Fibroblast of lung (primary cell): Measurements from ENCODE around the gene CAMTA1. TPM values are rescaled to one million over a fixed set of nuclear protein-coding genes. Genes with fewer than 3 reads are reported as not detected.

Experiments used
- DNase-seq, 2 donors: peaks; one replicate each; pipeline versions ENCODE4 v3.0.0 to v3.0.0-alpha.2; 2010; ENCODE audit warnings: low read depth in 2 of 2
- H2AFZ ChIP-seq: 2 replicates; pipeline ENCODE4 v1.5.1; 2012; ENCODE audit warnings: low read length, control low read depth, inconsistent platforms
- H3K27ac ChIP-seq: 2 replicates; pipeline ENCODE4 v1.5.1; 2011; ENCODE audit warnings: low read length, control low read depth; ENCODE audit not compliant: insufficient read depth
- H3K27me3 ChIP-seq: 2 replicates; pipeline ENCODE4 v1.5.1; 2011; ENCODE audit warnings: mild to moderate bottlenecking, low read length; ENCODE audit not compliant: control insufficient read depth, insufficient read depth
- H3K36me3 ChIP-seq: 2 replicates; pipeline ENCODE4 v1.5.1; 2011; ENCODE audit warnings: low read length; ENCODE audit not compliant: control insufficient read depth, insufficient read depth
- H3K4me1 ChIP-seq: 2 replicates; pipeline ENCODE4 v1.5.1; 2011; ENCODE audit warnings: low read length; ENCODE audit not compliant: control insufficient read depth, insufficient read depth; ENCODE audit errors: extremely low read depth
- H3K4me2 ChIP-seq: 2 replicates; pipeline ENCODE4 v1.5.1; 2011; ENCODE audit warnings: low read length, control low read depth; ENCODE audit not compliant: insufficient read depth; ENCODE audit errors: extremely low read depth
- H3K4me3 ChIP-seq, 4 experiments: fragments of 200-600 bp in 1 of 4; sonication (generic) in 1 of 4; replicated peaks in 1 of 4; 2 replicates each; pipeline ENCODE4 v1.5.1; 2011 to 2016; ENCODE audit warnings: low read length in 4 of 4, low read depth in 3 of 4, mild to moderate bottlenecking in 3 of 4, control low read depth in 2 of 4, inconsistent platforms in 1 of 4, mixed read lengths in 1 of 4; ENCODE audit not compliant: insufficient read depth in 1 of 4; ENCODE audit errors: control extremely low read depth in 1 of 4
- H3K79me2 ChIP-seq: 2 replicates; pipeline ENCODE4 v1.5.1; 2012; ENCODE audit warnings: mild to moderate bottlenecking, low read length, inconsistent platforms; ENCODE audit not compliant: control insufficient read depth, insufficient read depth
- H3K9ac ChIP-seq: 2 replicates; pipeline ENCODE4 v1.5.1; 2011; ENCODE audit warnings: mild to moderate bottlenecking, low read length, control low read depth; ENCODE audit not compliant: insufficient read depth
- H3K9me3 ChIP-seq: 2 replicates; pipeline ENCODE4 v1.5.1; 2012; ENCODE audit warnings: low read depth, low read length; ENCODE audit not compliant: control insufficient read depth, insufficient read depth
- H4K20me1 ChIP-seq: 2 replicates; pipeline ENCODE4 v1.5.1; 2011; ENCODE audit warnings: low read length; ENCODE audit not compliant: control insufficient read depth, insufficient read depth; ENCODE audit errors: extremely low read depth
- CTCF ChIP-seq, 2 donors: IDR thresholded peaks in 1 of 2; conservative IDR thresholded peaks in 1 of 2; 1 replicate in 1 of 2; 2 replicates in 1 of 2; pipeline ENCODE4 v1.5.1; 2011 to 2012; ENCODE audit warnings: low read length in 2 of 2, control low read depth in 1 of 2, inconsistent platforms in 1 of 2, low read depth in 1 of 2, mild to moderate bottlenecking in 1 of 2
- EZH2 ChIP-seq: IDR thresholded peaks from 2 replicates; pipeline ENCODE4 v1.5.1; 2012; ENCODE audit warnings: low read length, control low read depth, mild to moderate bottlenecking; ENCODE audit errors: missing control alignments
- polyA plus RNA-seq, 2 donors: library from polyadenylated mRNA; depleted of rRNA in 1 of 2; stranded (reverse) in 1 of 2; unstranded in 1 of 2; fragments of >200 nt; gene quantifications; 2 replicates each; pipeline ENCODE4 v1.2.1, GENCODE V29; 2011 to 2012; ENCODE audit warnings: missing spikeins in 1 of 2
- total RNA-seq: library from RNA; depleted of rRNA; stranded (reverse); fragments of >200 nt; gene quantifications from 2 replicates; pipeline ENCODE4 v1.2.1, GENCODE V29; 2014

The CAMTA1 gene
- total and polyA plus RNA-seq, 2 donors (not counting 1 experiment from before 2014, with no cell fraction given), result 47.6 to 86.0 TPM

DNA sequence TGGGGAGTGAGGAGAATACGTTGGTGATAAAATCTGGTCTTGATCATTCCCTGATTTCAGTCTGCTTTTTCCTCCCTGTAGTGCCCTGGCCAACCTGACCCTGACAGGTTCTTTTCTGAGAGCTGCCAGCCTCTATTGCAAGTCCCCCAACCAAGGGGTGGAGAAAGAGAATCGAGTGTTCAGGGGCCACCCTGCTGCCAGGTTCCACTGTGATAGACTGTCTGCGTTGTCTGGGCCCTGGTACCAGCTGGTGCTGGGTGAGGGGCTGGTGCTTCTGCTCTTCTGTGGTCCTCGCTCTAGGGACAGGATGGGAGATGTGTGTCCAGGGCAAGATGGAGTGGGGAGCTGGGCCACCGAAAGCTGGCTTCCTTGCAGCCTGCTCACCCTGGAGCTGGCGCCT, 214.6 kb downstream of the CAMTA1 start:
- no peak overlapping the region for H3K9ac ChIP-seq
- H3K9me3 ChIP-seq, result no peaks in the 10 kb centered on the region
- H3K36me3 ChIP-seq, result no peaks in the 10 kb centered on the region
- H3K4me1 ChIP-seq, result no peaks in the 10 kb centered on the region
- no peaks in the 10 kb centered on the region for H3K79me2 ChIP-seq
- H2AFZ ChIP-seq, result no peak overlapping the region
- no peak for TF ChIP-seq CTCF (conservative IDR thresholded peaks at IDR 0.05 in 1 of 2, IDR thresholded peaks at IDR 0.05 in 1 of 2; ENCODE audit: low read depth in 1 of 2, low read length in 2 of 2)
- TF ChIP-seq EZH2, result no peak
- no peak for DNase-seq
- no peaks in the 10 kb centered on the region for H3K27me3 ChIP-seq
- no peak overlapping the region for H3K4me2 ChIP-seq
- H4K20me1 ChIP-seq, result no peaks in the 10 kb centered on the region
- no peak overlapping the region for H3K4me3 ChIP-seq
- no peak overlapping the region for H3K27ac ChIP-seq

- H3K4me1 ChIP-seq, result no peaks in the 10 kb centered on the region
- H3K27me3 ChIP-seq, result no peaks in the 10 kb centered on the region
- TF ChIP-seq EZH2 (no peak), CTCF (conservative IDR thresholded peaks at IDR 0.05 in 1 of 2, IDR thresholded peaks at IDR 0.05 in 1 of 2; ENCODE audit: low read depth in 1 of 2, low read length in 2 of 2) (no peak)
- no peaks in the 10 kb centered on the region for H3K36me3 ChIP-seq
- no peak for DNase-seq
- no peak overlapping the region for H3K27ac ChIP-seq
- no peaks in the 10 kb centered on the region for H3K79me2 ChIP-seq
- H3K9ac ChIP-seq, result no peak overlapping the region
- no peak overlapping the region for H3K4me3 ChIP-seq
- H4K20me1 ChIP-seq, result no peaks in the 10 kb centered on the region
- no peaks in the 10 kb centered on the region for H3K9me3 ChIP-seq
- no peak overlapping the region for H2AFZ ChIP-seq
- no peak overlapping the region for H3K4me2 ChIP-seq
These were observed 215.5 kb downstream of the CAMTA1 start for GRCh38 chr1:7000720-7001119.

DNA sequence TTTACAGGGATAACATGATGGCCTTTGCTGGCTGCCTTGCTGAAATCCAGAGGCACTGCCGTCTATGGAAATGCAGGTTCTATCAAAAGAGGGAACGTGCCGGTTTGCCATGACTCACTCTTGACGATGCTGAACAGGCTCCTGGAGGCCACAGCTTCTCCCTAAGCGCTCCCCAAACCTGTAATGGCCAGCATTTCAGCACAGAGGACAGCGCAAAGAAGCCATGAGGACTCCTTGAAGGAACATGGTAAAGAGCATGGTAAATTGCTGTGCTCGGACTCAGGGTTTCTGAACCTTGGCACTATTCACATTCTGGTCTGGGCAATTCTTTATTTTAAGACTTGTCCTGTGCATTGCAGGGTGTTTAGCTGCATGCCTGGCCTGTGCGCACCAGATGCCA, 217.5 kb downstream of the CAMTA1 start:
- TF ChIP-seq CTCF (conservative IDR thresholded peaks at IDR 0.05 in 1 of 2, IDR thresholded peaks at IDR 0.05 in 1 of 2; ENCODE audit: low read depth in 1 of 2, low read length in 2 of 2) (no peak), EZH2 (no peak)
- Histone ChIP-seq H3K27me3 (no peaks in the 10 kb centered on the region), H4K20me1 (no peaks in the 10 kb centered on the region), H3K4me2 (no peak overlapping the region), H3K4me1 (no peaks in the 10 kb centered on the region), H3K27ac (no peak overlapping the region), H3K9me3 (no peaks in the 10 kb centered on the region), H3K36me3 (no peaks in the 10 kb centered on the region), H2AFZ (no peak overlapping the region), H3K9ac (no peak overlapping the region), H3K79me2 (no peaks in the 10 kb centered on the region), H3K4me3 (no peak overlapping the region)
- peak in 1 of 2 donors; percentile 3 for DNase-seq
